Glomerular endothelial cell (primary cell): Measurements from ENCODE around the gene SLC40A1. TPM values are rescaled to one million over a fixed set of nuclear protein-coding genes. Genes with fewer than 3 reads are reported as not detected.

ENCODE experiments used
- DNase-seq: peaks from one replicate; pipeline ENCODE4 v3.0.0-alpha.2; 2011; ENCODE audit warnings: low read depth, low spot score; ENCODE audit errors: extremely low read depth
- total RNA-seq: library from RNA; depleted of rRNA; stranded (reverse); fragments of >200 nt; gene quantifications from 2 replicates; pipeline ENCODE4 v1.2.3, GENCODE V29; 2015

Gene SLC40A1
- total RNA-seq, 1 donor from 2014 or later, result 4.8 TPM

DNA sequence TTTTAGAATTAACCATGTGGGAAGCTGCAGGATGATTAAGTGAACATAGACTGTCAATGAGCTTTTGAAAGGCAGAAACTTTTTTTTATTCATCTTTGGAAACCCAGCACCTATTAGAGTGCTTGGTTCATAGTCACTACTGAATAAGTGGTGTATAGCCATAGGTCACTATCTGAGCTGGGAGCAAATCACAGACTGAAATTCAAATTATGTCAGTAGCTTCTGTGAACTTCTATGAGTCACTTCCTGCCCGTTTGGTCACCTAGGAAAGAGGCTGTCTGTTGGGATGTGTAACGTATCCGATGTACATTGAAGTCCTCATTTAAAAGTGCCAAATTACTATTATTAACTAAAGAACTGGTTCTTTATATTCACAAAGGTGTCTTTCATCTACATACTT is 20.5 kb upstream of the SLC40A1 start:
- no peak for DNase-seq

GRCh38 chr2:189599245-189599644 is 18.7 kb upstream of the SLC40A1 start:
- DNase-seq, result no peak

DNA sequence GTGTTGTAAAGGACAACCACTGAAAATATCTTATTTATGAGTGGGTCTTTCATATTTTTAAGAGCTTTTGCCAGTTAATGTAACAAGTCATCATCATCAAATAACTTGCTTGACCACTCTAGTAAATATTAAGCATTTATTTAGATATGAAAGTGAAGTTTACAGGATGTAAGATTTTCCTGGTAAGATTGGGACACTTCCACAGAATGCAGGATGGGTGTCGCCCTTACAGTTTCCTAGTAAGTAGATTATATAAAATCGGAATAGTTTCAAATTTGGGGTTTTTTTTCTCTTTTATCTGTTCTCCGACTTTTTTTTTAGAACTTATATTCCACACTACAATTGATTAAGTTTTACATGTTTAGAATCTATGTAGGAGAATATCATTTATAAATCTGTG is 14.8 kb upstream of the SLC40A1 start:
- DNase-seq, result no peak

- DNase-seq, result no peak
These were observed 13.7 kb upstream of the SLC40A1 start for GRCh38 chr2:189594305-189594704.

DNA sequence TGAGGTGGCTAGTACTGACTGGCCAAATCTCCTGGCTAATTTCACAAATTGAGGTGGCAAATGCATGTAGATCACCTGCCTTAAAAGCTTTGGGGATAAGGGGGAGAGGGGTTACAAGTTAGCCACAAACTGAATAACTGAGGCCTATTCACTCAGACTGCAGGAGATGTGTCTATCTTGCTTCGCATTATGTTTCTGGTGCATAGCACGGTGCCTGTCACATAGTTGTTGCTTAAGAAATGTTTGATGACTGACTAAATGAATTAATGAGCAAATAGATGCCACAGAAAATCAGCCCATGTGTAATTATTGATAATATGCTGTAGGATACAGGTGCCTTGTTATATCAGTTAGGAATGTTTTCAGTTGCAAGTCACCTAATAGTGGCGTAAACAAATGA is 12.5 kb upstream of the SLC40A1 start:
- DNase-seq, result no peak

- no peak for DNase-seq
These were observed 11.9 kb upstream of the SLC40A1 start for GRCh38 chr2:189592353-189592984.

DNA sequence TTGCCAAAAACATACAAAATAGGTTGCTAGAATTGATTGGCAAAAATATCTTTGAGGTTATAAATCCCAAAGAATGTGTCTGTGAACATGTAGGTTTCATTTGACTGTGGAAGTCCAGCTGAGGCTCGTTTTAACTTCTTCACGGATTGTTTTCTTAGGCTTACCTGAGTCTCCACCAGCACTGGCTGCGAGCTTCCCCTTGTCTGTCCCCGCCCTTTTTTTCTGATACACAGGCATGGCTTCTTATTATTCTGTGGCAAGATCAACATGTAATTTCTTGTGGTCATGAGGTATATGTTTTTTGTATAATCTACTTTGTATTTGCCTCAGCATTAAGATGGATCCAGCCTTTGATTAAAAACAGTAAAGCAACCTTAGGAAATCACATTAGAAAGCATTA is 7.2 kb upstream of the SLC40A1 start:
- no peak for DNase-seq

DNA sequence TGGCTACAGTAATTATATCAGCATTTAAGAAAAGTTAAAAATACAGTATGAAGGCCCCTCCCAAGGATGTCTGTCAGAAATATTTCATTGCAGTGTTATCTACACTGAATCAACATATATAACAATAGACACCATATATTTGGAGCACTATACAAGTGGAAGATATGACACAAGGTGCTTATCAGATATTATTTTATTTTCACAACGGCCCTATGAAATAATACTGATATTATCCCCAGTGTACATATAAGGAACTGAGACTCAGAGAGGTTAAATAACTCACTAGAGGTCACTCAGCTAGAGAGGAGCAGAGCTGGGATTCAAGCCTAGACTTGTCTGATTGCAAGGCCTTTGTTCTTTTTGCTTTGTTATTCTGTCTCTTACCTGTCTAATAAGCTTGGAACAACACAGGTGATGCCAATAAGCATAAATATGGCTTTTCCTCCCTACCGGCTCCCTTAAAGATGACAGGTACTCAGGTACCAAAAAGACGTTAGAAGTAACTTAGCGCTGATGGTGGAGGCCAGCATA is 4.7 kb upstream of the SLC40A1 start:
- no peak for DNase-seq

- no peak for DNase-seq
These were observed 4.1 kb upstream of the SLC40A1 start for GRCh38 chr2:189584686-189585085.

DNA sequence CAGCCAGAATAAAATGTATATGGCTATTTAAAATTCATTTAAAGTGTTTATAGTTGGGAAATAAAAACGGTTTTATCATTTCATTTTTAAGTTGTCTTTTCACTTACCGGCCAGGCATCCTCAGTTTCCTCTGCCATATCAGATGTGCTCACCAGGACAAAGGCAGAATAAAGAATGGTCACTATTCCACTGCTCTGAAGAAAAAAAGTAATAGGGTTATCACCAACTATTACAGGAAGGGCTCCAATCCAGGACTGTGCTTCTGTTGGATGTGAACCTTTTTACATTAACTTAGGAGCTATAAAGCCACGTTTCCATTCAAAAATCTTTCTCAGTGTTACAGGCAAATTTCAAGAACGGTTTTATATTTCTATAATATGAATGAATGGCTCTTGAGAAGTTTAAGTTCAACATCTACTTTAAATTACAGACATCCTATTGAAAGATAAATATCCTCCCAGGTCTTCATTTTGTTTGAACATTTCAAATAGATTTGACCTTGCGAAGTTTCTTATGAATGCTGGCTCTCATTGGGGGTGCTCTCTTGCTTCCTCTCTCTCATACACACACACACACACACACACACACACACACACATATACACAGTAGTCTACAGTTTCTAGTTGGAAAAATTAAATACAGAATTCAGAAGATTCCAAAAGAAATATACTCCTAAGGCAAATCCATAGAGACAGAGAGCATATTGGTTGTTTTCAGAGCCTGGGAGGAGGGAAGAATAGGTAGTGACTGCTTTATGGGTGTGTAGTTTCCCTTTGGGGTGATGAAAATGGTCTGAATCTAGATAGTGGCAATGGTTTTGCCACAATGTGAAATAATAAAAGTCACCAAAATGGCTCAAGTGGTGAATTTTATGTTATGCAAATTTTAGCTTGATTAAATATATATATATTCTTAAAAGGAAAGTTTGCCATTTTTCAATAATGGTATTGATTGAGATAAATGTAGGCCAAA is 2.9 kb upstream of the SLC40A1 start:
- no peak for DNase-seq

DNA sequence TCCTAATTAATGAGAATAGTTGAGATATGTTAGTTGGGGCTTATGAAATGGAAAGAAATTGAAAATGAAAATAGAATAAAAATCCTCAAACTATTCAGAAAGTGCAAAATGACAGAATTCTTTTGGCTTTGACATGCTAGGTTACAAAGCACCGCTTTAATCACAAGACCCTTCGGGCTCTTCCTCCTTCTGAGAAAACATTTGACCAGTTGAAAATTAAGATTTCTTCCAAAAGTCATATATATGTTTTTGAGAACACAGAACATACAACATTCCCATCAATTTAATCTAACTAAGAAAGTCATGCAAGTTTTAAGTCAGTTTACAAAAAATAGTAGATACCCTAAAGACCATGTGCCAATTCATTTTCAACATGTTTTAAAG is 2.2 kb upstream of the SLC40A1 start:
- DNase-seq, result no peak

DNA sequence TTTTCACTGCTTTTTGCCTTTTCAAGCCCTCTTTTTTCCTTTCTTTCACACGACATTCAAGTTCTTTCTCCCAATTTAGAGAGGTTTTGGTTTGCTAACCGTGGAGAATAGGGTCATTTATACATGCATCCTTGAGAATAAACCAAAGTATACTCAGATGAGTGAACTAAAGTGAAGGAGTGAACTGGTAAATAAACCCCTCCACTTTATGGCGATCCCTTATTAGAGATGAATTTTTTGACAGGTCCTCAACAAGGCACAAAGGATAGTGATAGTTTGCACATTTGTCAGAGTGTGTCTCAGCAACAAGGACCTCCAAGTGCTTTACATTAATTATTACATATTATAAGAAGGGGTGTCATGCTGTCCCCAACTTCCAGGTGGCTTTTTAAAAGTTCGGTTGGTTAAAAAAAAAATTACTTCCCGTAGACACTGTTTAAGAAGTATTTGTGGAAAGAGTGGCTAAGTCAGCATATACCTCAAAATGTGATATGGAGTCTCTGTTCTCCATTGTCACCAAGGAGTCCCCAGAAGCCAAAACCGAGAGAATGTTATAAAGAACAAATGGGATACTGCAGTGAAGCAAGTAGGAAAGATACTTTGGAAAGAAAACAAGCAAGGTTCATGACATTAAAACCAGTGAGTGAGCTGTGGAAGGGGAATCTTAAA is 1.7 kb upstream of the SLC40A1 start:
- DNase-seq, result no peak

GRCh38 chr2:189581354-189582139 is 961 bp upstream of the SLC40A1 start:
- no peak for DNase-seq

GRCh38 chr2:189580241-189580651 is 340 bp downstream of the SLC40A1 start:
- no peak for DNase-seq

GRCh38 chr2:189579585-189580186 is 900 bp downstream of the SLC40A1 start:
- no peak for DNase-seq

DNA sequence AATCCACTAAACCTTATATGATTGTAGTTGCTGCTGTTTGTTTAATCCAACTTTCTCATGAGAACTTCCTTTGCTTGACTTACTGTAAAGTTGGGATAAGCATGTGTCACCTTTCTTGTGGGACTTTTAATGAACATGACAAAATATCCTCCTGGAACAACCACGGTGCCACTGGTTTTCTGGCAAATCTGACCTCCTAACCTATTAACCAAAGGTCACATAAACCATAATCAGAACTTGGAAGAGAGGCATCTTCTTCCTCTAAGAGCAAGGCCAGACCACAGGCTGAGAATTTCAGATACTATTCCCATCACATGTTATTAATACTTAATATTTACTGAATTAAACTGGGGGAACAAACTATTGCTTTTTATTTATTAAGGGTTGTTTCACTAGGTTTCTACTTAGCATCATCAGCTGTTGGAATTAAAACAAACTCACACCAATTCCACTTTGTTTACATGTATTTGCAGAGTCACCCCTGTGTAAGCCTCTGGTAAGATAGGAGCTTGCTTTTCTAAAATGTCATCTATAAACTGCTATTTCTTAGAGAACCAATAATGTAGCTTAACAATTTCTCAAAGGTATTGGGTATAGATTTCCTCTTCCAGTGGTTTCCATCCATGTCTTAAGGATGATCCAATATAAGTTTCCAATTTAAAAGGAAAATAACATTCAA is 2.2 kb downstream of the SLC40A1 start:
- no peak for DNase-seq

GRCh38 chr2:189577121-189577520 is 3.5 kb downstream of the SLC40A1 start:
- no peak for DNase-seq

GRCh38 chr2:189576396-189576795 is 4.2 kb downstream of the SLC40A1 start:
- no peak for DNase-seq

DNA sequence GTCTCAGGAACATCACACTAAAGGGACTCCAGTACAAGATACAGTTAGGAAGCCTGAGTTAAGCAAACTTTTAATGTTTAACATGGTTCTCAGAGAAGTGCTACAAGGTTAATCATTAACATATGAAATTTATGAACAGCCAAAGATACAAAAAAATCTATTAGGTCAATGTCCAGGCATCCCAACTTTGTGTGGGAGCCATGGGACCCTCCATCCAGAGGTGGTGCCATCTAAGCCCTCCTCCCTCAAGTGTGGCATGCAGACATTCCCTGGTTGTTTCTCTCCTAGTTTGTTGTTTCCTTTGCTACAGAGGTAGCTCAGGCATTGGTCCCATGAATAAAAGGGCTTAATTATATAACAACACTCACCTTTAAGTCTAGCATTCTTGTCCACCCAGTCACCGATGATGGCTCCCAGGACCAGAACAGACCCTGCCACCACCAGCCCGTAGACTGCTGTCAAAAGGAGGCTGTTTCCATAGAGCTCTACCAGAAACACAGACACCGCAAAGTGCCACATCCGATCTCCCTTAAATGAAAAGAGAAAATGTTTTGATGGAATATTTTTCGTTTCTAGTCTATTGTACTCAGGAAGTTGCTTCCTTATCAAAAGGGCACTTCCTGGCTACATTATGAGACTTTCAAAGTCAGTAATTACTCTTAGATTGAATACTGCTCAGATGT is 5.7 kb downstream of the SLC40A1 start:
- DNase-seq, result no peak
